ENCODE results near the gene MRPL4. TPM values are rescaled to one million over a fixed set of nuclear protein-coding genes. Genes with fewer than 3 reads are reported as not detected.
A peak's percentile ranks its signal among the peaks of the same experiment; 100 is the strongest.

The MRPL4 gene
- total RNA-seq, 4 donors from 2014 or later = 18.2 to 56.9 (median 31.1) TPM

- no peak overlapping the region for H3K27ac ChIP-seq
- peaks cover 0 to 4% of the 10 kb centered on the region in 2 donors for H3K4me1 ChIP-seq
- peaks cover 13 to 19% of the 10 kb centered on the region in 2 donors for H3K27me3 ChIP-seq
- no peaks in the 10 kb centered on the region for H3K36me3 ChIP-seq
- no peak overlapping the region for H3K4me3 ChIP-seq
- intact Hi-C loops (cut with DNase I; ENCODE audit: low total_unique reads) = no loop called here
- DNase-seq = no peak
- TF ChIP-seq CTCF (IDR thresholded peaks at IDR 0.05) (no peak), POLR2A (IDR thresholded peaks at IDR 0.05) (no peak)
- no peaks in the 10 kb centered on the region for H3K9me3 ChIP-seq
Measured at GRCh38 chr19:10284065-10284959, 32.3 kb downstream of the MRPL4 start.

GRCh38 chr19:10284960-10285278 lies 32.9 kb downstream of the MRPL4 start:
- Histone ChIP-seq H3K9me3 (no peaks in the 10 kb centered on the region), H3K36me3 (no peaks in the 10 kb centered on the region), H3K27me3 (peaks cover 19 to 24% of the 10 kb centered on the region in 2 donors), H3K27ac (no peak overlapping the region), H3K4me1 (peaks cover 0 to 10% of the 10 kb centered on the region in 2 donors), H3K4me3 (no peak overlapping the region)
- intact Hi-C loops (cut with DNase I; ENCODE audit: low total_unique reads) = no loop called here
- TF ChIP-seq POLR2A (IDR thresholded peaks at IDR 0.05) (no peak), CTCF (IDR thresholded peaks at IDR 0.05) (no peak)
- DNase-seq = no peak

- H3K4me3 ChIP-seq = no peak overlapping the region
- no peak for DNase-seq
- H3K4me1 ChIP-seq = peaks cover 0 to 12% of the 10 kb centered on the region in 2 donors
- intact Hi-C loops (cut with DNase I; ENCODE audit: low total_unique reads) = no loop called here
- H3K9me3 ChIP-seq = no peaks in the 10 kb centered on the region
- TF ChIP-seq CTCF (IDR thresholded peaks at IDR 0.05) (no peak), POLR2A (IDR thresholded peaks at IDR 0.05) (no peak)
- H3K27ac ChIP-seq = no peak overlapping the region
- no peaks in the 10 kb centered on the region for H3K36me3 ChIP-seq
- H3K27me3 ChIP-seq = peaks cover 22 to 24% of the 10 kb centered on the region in 2 donors
Measured at GRCh38 chr19:10285393-10285792, 33.4 kb downstream of the MRPL4 start.

GRCh38 chr19:10286803-10287737 lies 35.1 kb downstream of the MRPL4 start, which contains the start of gene ICAM4:
Gene ICAM4, plus strand, starts transcription at chr19:10286955. Its CDS starts 58 bp downstream, at chr19:10287013.
- H3K27me3 ChIP-seq = peaks cover 31 to 32% of the 10 kb centered on the region in 2 donors
- peak; percentile 45 to 48 for DNase-seq
- no peak within 1 kb of the TSS for H3K4me3 ChIP-seq
- peaks cover 0 to 26% of the 10 kb centered on the region in 2 donors for H3K4me1 ChIP-seq
- intact Hi-C loops (cut with DNase I; ENCODE audit: low total_unique reads) = no loop called here
- H3K9me3 ChIP-seq = no peaks in the 10 kb centered on the region
- no peak within 1 kb of the TSS for H3K27ac ChIP-seq
- H3K36me3 ChIP-seq = no peaks in the 10 kb centered on the region
- TF ChIP-seq POLR2A (IDR thresholded peaks at IDR 0.05) = no peak

GRCh38 chr19:10288662-10289166 lies 36.7 kb downstream of the MRPL4 start:
- peaks cover 0 to 31% of the 10 kb centered on the region in 2 donors for H3K4me1 ChIP-seq
- peaks cover 36 to 48% of the 10 kb centered on the region in 2 donors for H3K27me3 ChIP-seq
- TF ChIP-seq POLR2A (IDR thresholded peaks at IDR 0.05) (no peak), CTCF (IDR thresholded peaks at IDR 0.05) (no peak)
- intact Hi-C loops (cut with DNase I; ENCODE audit: low total_unique reads) = no loop called here
- H3K27ac ChIP-seq = no peak overlapping the region
- no peaks in the 10 kb centered on the region for H3K9me3 ChIP-seq
- no peaks in the 10 kb centered on the region for H3K36me3 ChIP-seq
- DNase-seq = no peak
- H3K4me3 ChIP-seq = no peak overlapping the region

All from uterus (tissue), 4 donors.